HEK293 (cell line): Measurements from ENCODE around the gene GABBR2.

Source experiments
- KLF7 ChIP-seq: fragments of 450-650 bp; formaldehyde crosslinking; IDR thresholded peaks from 2 replicates; pipeline ENCODE4 v1.5.1; 2016; ENCODE audit warnings: missing biosample characterization, missing genetic modification characterization, borderline replicate concordance
- SCRT2 ChIP-seq: fragments of 450-650 bp; formaldehyde crosslinking; IDR thresholded peaks from 2 replicates; pipeline ENCODE4 v1.5.1; 2016; ENCODE audit warnings: missing biosample characterization, missing genetic modification characterization
- ZBTB10 ChIP-seq: fragments of 450-650 bp; formaldehyde crosslinking; IDR thresholded peaks from 2 replicates; pipeline ENCODE4 v1.5.1; 2016; ENCODE audit warnings: missing biosample characterization, missing genetic modification characterization
- ZFP69B ChIP-seq: fragments of 450-650 bp; formaldehyde crosslinking; IDR thresholded peaks from 2 replicates; pipeline ENCODE4 v1.5.1; 2016; ENCODE audit warnings: missing biosample characterization, missing genetic modification characterization
- ZIC2 ChIP-seq: fragments of 450-650 bp; formaldehyde crosslinking; IDR thresholded peaks from 2 replicates; pipeline ENCODE4 v1.5.1; 2016; ENCODE audit warnings: missing biosample characterization, missing genetic modification characterization
- ZNF280D ChIP-seq: fragments of 450-650 bp; formaldehyde crosslinking; IDR thresholded peaks from 2 replicates; pipeline ENCODE4 v1.5.1; 2016; ENCODE audit warnings: missing biosample characterization, missing genetic modification characterization
- ZNF549 ChIP-seq: fragments of 450-650 bp; IDR thresholded peaks from 2 replicates; pipeline ENCODE4 v1.5.1; 2018; ENCODE audit warnings: missing biosample characterization, missing genetic modification characterization, mild to moderate bottlenecking, inconsistent platforms, moderate library complexity
- TF ChIP-seq, protein P1 (sequence below): fragments of 450-650 bp; formaldehyde crosslinking; optimal IDR thresholded peaks from 2 replicates; pipeline ENCODE3; 2016; ENCODE audit warnings: missing biosample characterization, mild to moderate bottlenecking, missing genetic modification characterization
- TF ChIP-seq, protein P2 (sequence below): fragments of 450-650 bp; formaldehyde crosslinking; IDR thresholded peaks from 2 replicates; pipeline ENCODE4 v1.5.1; 2017; ENCODE audit warnings: missing biosample characterization, missing genetic modification characterization
- TF ChIP-seq, protein P3 (sequence below): fragments of 450-650 bp; formaldehyde crosslinking; conservative IDR thresholded peaks from 2 replicates; pipeline ENCODE4 v1.5.1; 2016; ENCODE audit warnings: low read depth, missing biosample characterization, missing genetic modification characterization
- TF ChIP-seq, protein P4 (sequence below): fragments of 450-650 bp; formaldehyde crosslinking; IDR thresholded peaks from 2 replicates; pipeline ENCODE4 v1.5.1; 2016; ENCODE audit warnings: missing biosample characterization, missing genetic modification characterization
- TF ChIP-seq, protein P5 (sequence below): fragments of 450-650 bp; formaldehyde crosslinking; IDR thresholded peaks from 2 replicates; pipeline ENCODE4 v1.5.1; 2016; ENCODE audit warnings: missing biosample characterization, missing genetic modification characterization

GRCh38 chr9:98530806-98531386 is 177.8 kb downstream of the GABBR2 start:
- no peak for TF ChIP-seq ZNF549
- TF ChIP-seq, protein P1, sequence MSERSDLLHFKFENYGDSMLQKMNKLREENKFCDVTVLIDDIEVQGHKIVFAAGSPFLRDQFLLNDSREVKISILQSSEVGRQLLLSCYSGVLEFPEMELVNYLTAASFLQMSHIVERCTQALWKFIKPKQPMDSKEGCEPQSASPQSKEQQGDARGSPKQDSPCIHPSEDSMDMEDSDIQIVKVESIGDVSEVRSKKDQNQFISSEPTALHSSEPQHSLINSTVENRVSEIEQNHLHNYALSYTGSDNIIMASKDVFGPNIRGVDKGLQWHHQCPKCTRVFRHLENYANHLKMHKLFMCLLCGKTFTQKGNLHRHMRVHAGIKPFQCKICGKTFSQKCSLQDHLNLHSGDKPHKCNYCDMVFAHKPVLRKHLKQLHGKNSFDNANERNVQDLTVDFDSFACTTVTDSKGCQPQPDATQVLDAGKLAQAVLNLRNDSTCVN (tag by site-specific recombination), result no peak
- TF ChIP-seq, protein P2, sequence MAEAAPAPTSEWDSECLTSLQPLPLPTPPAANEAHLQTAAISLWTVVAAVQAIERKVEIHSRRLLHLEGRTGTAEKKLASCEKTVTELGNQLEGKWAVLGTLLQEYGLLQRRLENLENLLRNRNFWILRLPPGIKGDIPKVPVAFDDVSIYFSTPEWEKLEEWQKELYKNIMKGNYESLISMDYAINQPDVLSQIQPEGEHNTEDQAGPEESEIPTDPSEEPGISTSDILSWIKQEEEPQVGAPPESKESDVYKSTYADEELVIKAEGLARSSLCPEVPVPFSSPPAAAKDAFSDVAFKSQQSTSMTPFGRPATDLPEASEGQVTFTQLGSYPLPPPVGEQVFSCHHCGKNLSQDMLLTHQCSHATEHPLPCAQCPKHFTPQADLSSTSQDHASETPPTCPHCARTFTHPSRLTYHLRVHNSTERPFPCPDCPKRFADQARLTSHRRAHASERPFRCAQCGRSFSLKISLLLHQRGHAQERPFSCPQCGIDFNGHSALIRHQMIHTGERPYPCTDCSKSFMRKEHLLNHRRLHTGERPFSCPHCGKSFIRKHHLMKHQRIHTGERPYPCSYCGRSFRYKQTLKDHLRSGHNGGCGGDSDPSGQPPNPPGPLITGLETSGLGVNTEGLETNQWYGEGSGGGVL (tag by site-specific recombination), result no peak
- TF ChIP-seq, protein P3, sequence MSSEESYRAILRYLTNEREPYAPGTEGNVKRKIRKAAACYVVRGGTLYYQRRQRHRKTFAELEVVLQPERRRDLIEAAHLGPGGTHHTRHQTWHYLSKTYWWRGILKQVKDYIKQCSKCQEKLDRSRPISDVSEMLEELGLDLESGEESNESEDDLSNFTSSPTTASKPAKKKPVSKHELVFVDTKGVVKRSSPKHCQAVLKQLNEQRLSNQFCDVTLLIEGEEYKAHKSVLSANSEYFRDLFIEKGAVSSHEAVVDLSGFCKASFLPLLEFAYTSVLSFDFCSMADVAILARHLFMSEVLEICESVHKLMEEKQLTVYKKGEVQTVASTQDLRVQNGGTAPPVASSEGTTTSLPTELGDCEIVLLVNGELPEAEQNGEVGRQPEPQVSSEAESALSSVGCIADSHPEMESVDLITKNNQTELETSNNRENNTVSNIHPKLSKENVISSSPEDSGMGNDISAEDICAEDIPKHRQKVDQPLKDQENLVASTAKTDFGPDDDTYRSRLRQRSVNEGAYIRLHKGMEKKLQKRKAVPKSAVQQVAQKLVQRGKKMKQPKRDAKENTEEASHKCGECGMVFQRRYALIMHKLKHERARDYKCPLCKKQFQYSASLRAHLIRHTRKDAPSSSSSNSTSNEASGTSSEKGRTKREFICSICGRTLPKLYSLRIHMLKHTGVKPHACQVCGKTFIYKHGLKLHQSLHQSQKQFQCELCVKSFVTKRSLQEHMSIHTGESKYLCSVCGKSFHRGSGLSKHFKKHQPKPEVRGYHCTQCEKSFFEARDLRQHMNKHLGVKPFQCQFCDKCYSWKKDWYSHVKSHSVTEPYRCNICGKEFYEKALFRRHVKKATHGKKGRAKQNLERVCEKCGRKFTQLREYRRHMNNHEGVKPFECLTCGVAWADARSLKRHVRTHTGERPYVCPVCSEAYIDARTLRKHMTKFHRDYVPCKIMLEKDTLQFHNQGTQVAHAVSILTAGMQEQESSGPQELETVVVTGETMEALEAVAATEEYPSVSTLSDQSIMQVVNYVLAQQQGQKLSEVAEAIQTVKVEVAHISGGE (tag by site-specific recombination), result no peak
- TF ChIP-seq ZNF280D, result no peak
- TF ChIP-seq, protein P4, sequence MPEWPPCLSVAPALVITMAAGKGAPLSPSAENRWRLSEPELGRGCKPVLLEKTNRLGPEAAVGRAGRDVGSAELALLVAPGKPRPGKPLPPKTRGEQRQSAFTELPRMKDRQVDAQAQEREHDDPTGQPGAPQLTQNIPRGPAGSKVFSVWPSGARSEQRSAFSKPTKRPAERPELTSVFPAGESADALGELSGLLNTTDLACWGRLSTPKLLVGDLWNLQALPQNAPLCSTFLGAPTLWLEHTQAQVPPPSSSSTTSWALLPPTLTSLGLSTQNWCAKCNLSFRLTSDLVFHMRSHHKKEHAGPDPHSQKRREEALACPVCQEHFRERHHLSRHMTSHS (tag by site-specific recombination), result no peak
- TF ChIP-seq ZIC2, result no peak
- TF ChIP-seq ZFP69B (tag by site-specific recombination), result no peak
- no peak for TF ChIP-seq SCRT2
- TF ChIP-seq ZBTB10 (tag by site-specific recombination), result no peak
- TF ChIP-seq KLF7 (tag by site-specific recombination), result no peak
- TF ChIP-seq, protein P5, sequence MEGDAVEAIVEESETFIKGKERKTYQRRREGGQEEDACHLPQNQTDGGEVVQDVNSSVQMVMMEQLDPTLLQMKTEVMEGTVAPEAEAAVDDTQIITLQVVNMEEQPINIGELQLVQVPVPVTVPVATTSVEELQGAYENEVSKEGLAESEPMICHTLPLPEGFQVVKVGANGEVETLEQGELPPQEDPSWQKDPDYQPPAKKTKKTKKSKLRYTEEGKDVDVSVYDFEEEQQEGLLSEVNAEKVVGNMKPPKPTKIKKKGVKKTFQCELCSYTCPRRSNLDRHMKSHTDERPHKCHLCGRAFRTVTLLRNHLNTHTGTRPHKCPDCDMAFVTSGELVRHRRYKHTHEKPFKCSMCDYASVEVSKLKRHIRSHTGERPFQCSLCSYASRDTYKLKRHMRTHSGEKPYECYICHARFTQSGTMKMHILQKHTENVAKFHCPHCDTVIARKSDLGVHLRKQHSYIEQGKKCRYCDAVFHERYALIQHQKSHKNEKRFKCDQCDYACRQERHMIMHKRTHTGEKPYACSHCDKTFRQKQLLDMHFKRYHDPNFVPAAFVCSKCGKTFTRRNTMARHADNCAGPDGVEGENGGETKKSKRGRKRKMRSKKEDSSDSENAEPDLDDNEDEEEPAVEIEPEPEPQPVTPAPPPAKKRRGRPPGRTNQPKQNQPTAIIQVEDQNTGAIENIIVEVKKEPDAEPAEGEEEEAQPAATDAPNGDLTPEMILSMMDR (tag by site-specific recombination), result no peak
